ENCODE data around the gene PTK6. TPM values are rescaled to one million over a fixed set of nuclear protein-coding genes. Genes with fewer than 3 reads are reported as not detected.

PTK6 gene
- total RNA-seq, 1 donor from 2014 or later: 0.13 TPM

GRCh38 chr20:63537525-63538203, 488 bp upstream of the PTK6 start:
- DNase-seq (peak; percentile 92), ATAC-seq (ENCODE audit: poor library complexity) (peak; percentile 93)
- intact Hi-C loops (cut with DNase I): loop anchor here (2.0 to 5.0 kb wide), 2 partner anchors 75 to 435 kb away; no protein-coding TSS in a partner anchor

- intact Hi-C loops (cut with DNase I): loop anchor here (5.0 kb wide), 1 partner anchor 76 kb away; no protein-coding TSS in a partner anchor
- DNase-seq (peak; percentile 41), ATAC-seq (ENCODE audit: poor library complexity) (no peak)
Measured at GRCh38 chr20:63536241-63536977, 767 bp downstream of the PTK6 start.

GRCh38 chr20:63534831-63535651, 2.1 kb downstream of the PTK6 start:
- no peak for ATAC-seq (ENCODE audit: poor library complexity)
- peak; percentile 37 for DNase-seq
- intact Hi-C loops (cut with DNase I): loop anchor here (5.0 kb wide), 1 partner anchor 77 kb away; no protein-coding TSS in a partner anchor

GRCh38 chr20:63534427-63534830, 2.7 kb downstream of the PTK6 start:
- intact Hi-C loops (cut with DNase I): no loop called here
- ATAC-seq (ENCODE audit: poor library complexity) (no peak), DNase-seq (no peak)

GRCh38 chr20:63533871-63534393, 3.2 kb downstream of the PTK6 start:
- ATAC-seq (ENCODE audit: poor library complexity) (no peak), DNase-seq (no peak)
- intact Hi-C loops (cut with DNase I): no loop called here

- intact Hi-C loops (cut with DNase I): no loop called here
- DNase-seq (no peak), ATAC-seq (ENCODE audit: poor library complexity) (no peak)
Measured at GRCh38 chr20:63533388-63533787, 3.8 kb downstream of the PTK6 start.

GRCh38 chr20:63532449-63532971, 4.7 kb downstream of the PTK6 start:
- ATAC-seq (ENCODE audit: poor library complexity) (no peak), DNase-seq (peak; percentile 37)
- intact Hi-C loops (cut with DNase I): no loop called here

- intact Hi-C loops (cut with DNase I): no loop called here
- no peak for DNase-seq
- no peak for ATAC-seq (ENCODE audit: poor library complexity)
Measured at GRCh38 chr20:63531686-63532448, 5.3 kb downstream of the PTK6 start.

- no peak for DNase-seq
- intact Hi-C loops (cut with DNase I): no loop called here
Measured at GRCh38 chr20:63530788-63531160, 6.4 kb downstream of the PTK6 start.

GRCh38 chr20:63529861-63530787, 7.1 kb downstream of the PTK6 start:
- peak; percentile 33 for DNase-seq
- intact Hi-C loops (cut with DNase I): no loop called here
- no peak for ATAC-seq (ENCODE audit: poor library complexity)

More at GRCh38 chr20:63530788-63531160, 6.4 kb downstream of the PTK6 start:
- ATAC-seq (ENCODE audit: poor library complexity): no peak

- intact Hi-C loops (cut with DNase I): no loop called here
- no peak for ATAC-seq (ENCODE audit: poor library complexity)
- no peak for DNase-seq
Measured at GRCh38 chr20:63529180-63529860, 7.9 kb downstream of the PTK6 start.

GRCh38 chr20:63527184-63527583, 10.0 kb downstream of the PTK6 start:
- no peak for DNase-seq
- intact Hi-C loops (cut with DNase I): no loop called here
- ATAC-seq (ENCODE audit: poor library complexity): no peak

GRCh38 chr20:63525971-63526370, 11.2 kb downstream of the PTK6 start:
- intact Hi-C loops (cut with DNase I): no loop called here
- no peak for ATAC-seq (ENCODE audit: poor library complexity)
- DNase-seq: no peak

- DNase-seq (no peak), ATAC-seq (ENCODE audit: poor library complexity) (no peak)
- intact Hi-C loops (cut with DNase I): no loop called here
Measured at GRCh38 chr20:63525185-63525584, 12.0 kb downstream of the PTK6 start.

GRCh38 chr20:63522981-63523611, 14.1 kb downstream of the PTK6 start:
- intact Hi-C loops (cut with DNase I): no loop called here
- ATAC-seq (ENCODE audit: poor library complexity) (no peak), DNase-seq (peak; percentile 42)
